Immature natural killer cell (primary cell): ENCODE data around the gene MINDY1. TPM values are rescaled to one million over a fixed set of nuclear protein-coding genes. Genes with fewer than 3 reads are reported as not detected.
A peak's percentile ranks its signal among the peaks of the same experiment; 100 is the strongest.

ENCODE experiments used
- DNase-seq, 3 donors: peaks; one replicate each; pipeline ENCODE4 v3.0.0; 2022; ENCODE audit warnings: mixed read lengths in 1 of 3
- H3K27ac Mint-ChIP-seq, 6 donors: one replicate each; pipeline ENCODE4 v1.8.0; 2020; ENCODE audit warnings: mixed read lengths in 6 of 6, mild to moderate bottlenecking in 5 of 6, inconsistent platforms in 4 of 6, moderate library complexity in 3 of 6
- H3K27me3 Mint-ChIP-seq, 3 donors: one replicate each; pipeline ENCODE4 v1.8.0; 2020 to 2021; ENCODE audit warnings: low read depth in 3 of 3, mild to moderate bottlenecking in 3 of 3, mixed read lengths in 3 of 3, moderate library complexity in 3 of 3, inconsistent platforms in 1 of 3
- H3K36me3 Mint-ChIP-seq, 3 donors: one replicate each; pipeline ENCODE4 v1.8.0; 2020; ENCODE audit warnings: mixed read lengths in 3 of 3, inconsistent platforms in 2 of 3, mild to moderate bottlenecking in 2 of 3
- H3K4me1 Mint-ChIP-seq, 2 donors: one replicate each; pipeline ENCODE4 v1.8.0; 2020; ENCODE audit warnings: inconsistent platforms in 2 of 2, mild to moderate bottlenecking in 2 of 2, mixed read lengths in 2 of 2, moderate library complexity in 1 of 2
- H3K4me3 Mint-ChIP-seq, 5 donors: one replicate each; pipeline ENCODE4 v1.8.0; 2020; ENCODE audit warnings: mild to moderate bottlenecking in 5 of 5, mixed read lengths in 5 of 5, inconsistent platforms in 3 of 5, moderate library complexity in 3 of 5
- H3K9me3 Mint-ChIP-seq, 6 donors: one replicate each; pipeline ENCODE4 v1.8.0; 2020; ENCODE audit warnings: mild to moderate bottlenecking in 6 of 6, mixed read lengths in 6 of 6, inconsistent platforms in 4 of 6, moderate library complexity in 3 of 6
- polyA plus RNA-seq, 3 donors: library from polyadenylated mRNA; unstranded; fragments of 300-500 nt; fragmentation: Illumina TruSeq; gene quantifications; one replicate each; pipeline ENCODE4 v1.2.3, GENCODE V29; 2021

MINDY1 gene
- polyA plus RNA-seq, 3 donors from 2014 or later, result 2.1 to 5.1 (median 3.6) TPM

- Mint-ChIP-seq H3K4me1 (peaks cover 69 to 83% of the 10 kb centered on the region in 2 donors), H3K36me3 (no peaks in the 10 kb centered on the region), H3K9me3 (no peaks in the 10 kb centered on the region), H3K4me3 (peak within 1 kb of the TSS; percentile 82 to 88 (median 85)), H3K27ac (peak within 1 kb of the TSS; percentile 72 to 91 (median 86)), H3K27me3 (peaks cover 0 to 11% (median 2%) of the 10 kb centered on the region in 3 donors)
- DNase-seq, result peak; percentile 78 to 80 (median 78)
These were observed 31.9 kb downstream of the MINDY1 start, which contains the start of gene CERS2 for GRCh38 chr1:150974580-150975478. TSS of gene CERS2 (minus strand) at chr1:150974835. CDS start at chr1:150969090, 5,745 bp downstream.

- peak in 1 of 3 donors; percentile 30 for DNase-seq
- H3K27ac Mint-ChIP-seq, result peak overlapping the region; percentile 72 to 90 (median 86)
- peak overlapping the region; percentile 82 to 88 (median 85) for H3K4me3 Mint-ChIP-seq
- peaks cover 66 to 75% of the 10 kb centered on the region in 2 donors for H3K4me1 Mint-ChIP-seq
- no peaks in the 10 kb centered on the region for H3K9me3 Mint-ChIP-seq
- no peaks in the 10 kb centered on the region for H3K36me3 Mint-ChIP-seq
- H3K27me3 Mint-ChIP-seq, result peaks cover 0 to 11% (median 0%) of the 10 kb centered on the region in 3 donors
These were observed 32.7 kb downstream of the MINDY1 start for GRCh38 chr1:150973836-150974579.

GRCh38 chr1:150973258-150973835 is 33.4 kb downstream of the MINDY1 start:
- peaks cover 65 to 68% of the 10 kb centered on the region in 2 donors for H3K4me1 Mint-ChIP-seq
- DNase-seq, result peak in 2 of 3 donors; percentile 6 to 23

GRCh38 chr1:150972417-150972940 is 34.2 kb downstream of the MINDY1 start:
- Mint-ChIP-seq H3K4me3 (peak overlapping the region; percentile 82 to 88 (median 85)), H3K9me3 (no peaks in the 10 kb centered on the region), H3K27me3 (peaks cover 0 to 11% (median 0%) of the 10 kb centered on the region in 3 donors), H3K4me1 (peaks cover 62 to 64% of the 10 kb centered on the region in 2 donors), H3K36me3 (peaks cover 0 to 8% (median 4%) of the 10 kb centered on the region in 3 donors), H3K27ac (peak overlapping the region; percentile 72 to 90 (median 86))
- no peak for DNase-seq

More at GRCh38 chr1:150973258-150973835, 33.4 kb downstream of the MINDY1 start:
- Mint-ChIP-seq H3K4me3 (peak overlapping the region; percentile 82 to 88 (median 85)), H3K36me3 (no peaks in the 10 kb centered on the region), H3K27me3 (peaks cover 0 to 11% (median 0%) of the 10 kb centered on the region in 3 donors), H3K27ac (peak overlapping the region; percentile 72 to 90 (median 86)), H3K9me3 (no peaks in the 10 kb centered on the region)

GRCh38 chr1:150971583-150972416 is 34.9 kb downstream of the MINDY1 start:
- peak overlapping the region; percentile 82 to 88 (median 85) for H3K4me3 Mint-ChIP-seq
- H3K27me3 Mint-ChIP-seq, result peaks cover 0 to 11% (median 0%) of the 10 kb centered on the region in 3 donors
- no peak for DNase-seq
- H3K36me3 Mint-ChIP-seq, result peaks cover 0 to 15% (median 4%) of the 10 kb centered on the region in 3 donors
- peaks cover 55 to 57% of the 10 kb centered on the region in 2 donors for H3K4me1 Mint-ChIP-seq
- no peaks in the 10 kb centered on the region for H3K9me3 Mint-ChIP-seq
- H3K27ac Mint-ChIP-seq, result peak overlapping the region; percentile 72 to 90 (median 86)

- H3K4me1 Mint-ChIP-seq, result peaks cover 47 to 49% of the 10 kb centered on the region in 2 donors
- H3K36me3 Mint-ChIP-seq, result peaks cover 4 to 23% (median 10%) of the 10 kb centered on the region in 3 donors
- H3K9me3 Mint-ChIP-seq, result no peaks in the 10 kb centered on the region
- peak overlapping the region in 4 of 5 donors; percentile 24 to 45 (median 34) for H3K4me3 Mint-ChIP-seq
- no peak for DNase-seq
- H3K27me3 Mint-ChIP-seq, result peaks cover 0 to 8% (median 0%) of the 10 kb centered on the region in 3 donors
- H3K27ac Mint-ChIP-seq, result peak overlapping the region; percentile 17 to 87 (median 78)
These were observed 35.7 kb downstream of the MINDY1 start for GRCh38 chr1:150970808-150971582.

- Mint-ChIP-seq H3K36me3 (peaks cover 4 to 27% (median 10%) of the 10 kb centered on the region in 3 donors), H3K9me3 (no peaks in the 10 kb centered on the region), H3K27me3 (peaks cover 0 to 4% (median 0%) of the 10 kb centered on the region in 3 donors), H3K4me3 (no peak overlapping the region), H3K27ac (peak overlapping the region in 3 of 6 donors; percentile 10 to 87 (median 17)), H3K4me1 (peaks cover 40 to 41% of the 10 kb centered on the region in 2 donors)
- no peak for DNase-seq
These were observed 37.1 kb downstream of the MINDY1 start for GRCh38 chr1:150969626-150970025.

- Mint-ChIP-seq H3K27me3 (no peaks in the 10 kb centered on the region), H3K36me3 (peaks cover 9 to 38% (median 10%) of the 10 kb centered on the region in 3 donors), H3K9me3 (no peaks in the 10 kb centered on the region)
These were observed 38.2 kb downstream of the MINDY1 start for GRCh38 chr1:150968491-150968890.

GRCh38 chr1:150967936-150968335 is 38.8 kb downstream of the MINDY1 start:
- Mint-ChIP-seq H3K4me3 (no peak overlapping the region), H3K27me3 (no peaks in the 10 kb centered on the region), H3K36me3 (peaks cover 13 to 44% (median 16%) of the 10 kb centered on the region in 3 donors), H3K27ac (peak overlapping the region in 2 of 6 donors; percentile 56 to 69), H3K9me3 (no peaks in the 10 kb centered on the region), H3K4me1 (peaks cover 30 to 32% of the 10 kb centered on the region in 2 donors)
- no peak for DNase-seq

More at GRCh38 chr1:150968491-150968890, 38.2 kb downstream of the MINDY1 start:
- no peak overlapping the region for H3K27ac Mint-ChIP-seq
- peaks cover 36 to 37% of the 10 kb centered on the region in 2 donors for H3K4me1 Mint-ChIP-seq
- H3K4me3 Mint-ChIP-seq, result no peak overlapping the region
- no peak for DNase-seq

- no peaks in the 10 kb centered on the region for H3K9me3 Mint-ChIP-seq
- peak overlapping the region in 2 of 6 donors; percentile 17 to 47 for H3K27ac Mint-ChIP-seq
- DNase-seq, result no peak
- peaks cover 11 to 13% of the 10 kb centered on the region in 2 donors for H3K4me1 Mint-ChIP-seq
- peaks cover 17 to 55% (median 22%) of the 10 kb centered on the region in 3 donors for H3K36me3 Mint-ChIP-seq
- no peaks in the 10 kb centered on the region for H3K27me3 Mint-ChIP-seq
- no peak overlapping the region for H3K4me3 Mint-ChIP-seq
These were observed 40.7 kb downstream of the MINDY1 start for GRCh38 chr1:150966011-150966410.

GRCh38 chr1:150965605-150966004 is 41.1 kb downstream of the MINDY1 start:
- no peak for DNase-seq
- Mint-ChIP-seq H3K36me3 (peaks cover 17 to 57% (median 23%) of the 10 kb centered on the region in 3 donors), H3K27ac (peak overlapping the region in 1 of 6 donors; percentile 28), H3K9me3 (no peaks in the 10 kb centered on the region), H3K4me1 (peaks cover 7 to 8% of the 10 kb centered on the region in 2 donors), H3K4me3 (no peak overlapping the region), H3K27me3 (no peaks in the 10 kb centered on the region)
